Activated CD4-positive, CD25-positive, alpha-beta regulatory T cell (primary cell): ENCODE data around the gene NSUN2.
A peak's percentile ranks its signal among the peaks of the same experiment; 100 is the strongest.

Source experiments
- DNase-seq, 4 experiments: peaks; one replicate each; lab custom pipeline; 2025; lab: John Stamatoyannopoulos, UW

NSUN2 gene

GRCh38 chr5:6644794-6645241 is 12.0 kb upstream of the NSUN2 start:
- DNase-seq: no peak

DNA sequence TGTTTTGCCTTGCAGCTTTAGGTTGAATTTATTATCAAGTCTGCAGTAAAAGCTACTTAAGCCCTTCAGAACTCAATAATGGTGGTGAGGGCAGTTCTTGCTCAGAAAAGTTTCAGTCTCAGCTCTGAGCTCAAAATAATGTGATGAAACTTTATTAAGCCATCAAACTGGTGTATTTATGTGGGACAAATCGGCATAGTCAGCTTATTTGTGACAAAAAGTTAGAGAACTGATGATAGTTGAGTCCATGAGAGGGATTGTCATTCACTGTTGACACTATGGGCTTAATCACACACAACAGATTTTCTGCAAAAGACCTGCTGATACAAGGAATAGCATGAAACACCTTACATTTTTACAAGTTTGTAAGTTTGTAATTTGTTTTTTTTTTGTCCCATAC is 9.8 kb upstream of the NSUN2 start:
- DNase-seq: no peak

DNA sequence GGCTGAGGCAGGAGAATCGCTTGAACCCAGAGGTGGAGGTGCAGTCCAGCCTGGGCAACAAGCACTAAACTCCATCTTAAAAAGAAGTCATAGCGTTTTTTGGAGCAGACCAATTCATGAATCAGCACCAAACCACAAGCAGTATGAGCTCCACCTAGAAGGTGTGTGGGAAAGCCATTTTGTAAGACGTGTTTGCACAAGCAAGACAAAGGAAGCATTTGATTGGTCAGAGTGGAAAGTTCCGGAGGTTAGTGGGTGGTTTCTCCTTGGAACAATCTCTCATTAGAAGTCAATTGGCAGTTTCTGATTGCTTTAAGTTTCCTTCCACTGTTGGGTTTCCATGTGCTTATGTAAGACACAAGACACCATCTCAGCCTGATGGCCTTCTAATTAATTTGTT is 5.4 kb upstream of the NSUN2 start:
- DNase-seq: no peak

- DNase-seq: no peak
These were observed 4.7 kb upstream of the NSUN2 start for GRCh38 chr5:6637590-6637989.

DNA sequence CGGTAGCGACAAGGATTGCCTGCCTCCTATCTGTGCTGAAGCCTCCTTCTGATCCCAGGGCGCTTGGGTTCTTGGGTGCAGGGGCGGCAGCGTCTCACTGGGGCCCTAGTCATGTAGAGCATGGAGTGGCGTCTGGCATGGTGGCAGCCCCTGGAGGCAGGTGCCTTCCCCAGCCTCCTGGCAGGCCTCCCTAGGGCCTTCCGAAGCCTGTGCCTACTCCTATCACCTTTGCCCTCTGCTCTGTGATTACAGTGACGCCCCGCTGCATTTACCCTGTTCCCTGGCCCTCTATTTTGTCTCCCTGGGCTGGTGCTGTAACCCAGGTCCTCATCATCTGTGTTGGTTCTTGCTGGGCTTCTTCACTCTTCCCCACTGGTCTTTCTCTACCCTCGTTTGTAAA is 4.2 kb upstream of the NSUN2 start:
- no peak for DNase-seq

DNA sequence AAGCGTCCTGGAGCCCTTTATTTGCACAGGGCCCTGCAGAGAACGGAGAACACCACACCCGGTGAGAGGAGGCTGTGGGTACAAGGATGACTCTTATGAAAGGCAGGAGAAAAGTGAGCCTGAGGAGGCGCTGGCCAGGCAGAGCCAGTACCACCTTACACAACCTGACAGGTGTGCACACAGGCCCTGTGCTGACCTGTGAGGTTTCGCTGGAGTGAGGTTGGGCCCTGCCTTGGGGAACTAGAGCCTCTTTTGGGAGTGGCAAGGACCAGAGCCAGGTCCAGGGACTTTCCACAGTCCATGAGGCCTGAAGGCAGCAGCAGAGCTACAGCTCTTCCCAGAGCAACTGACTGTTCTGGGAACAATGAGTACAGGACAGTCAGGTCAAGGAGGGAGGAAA is 3.4 kb upstream of the NSUN2 start:
- no peak for DNase-seq

DNA sequence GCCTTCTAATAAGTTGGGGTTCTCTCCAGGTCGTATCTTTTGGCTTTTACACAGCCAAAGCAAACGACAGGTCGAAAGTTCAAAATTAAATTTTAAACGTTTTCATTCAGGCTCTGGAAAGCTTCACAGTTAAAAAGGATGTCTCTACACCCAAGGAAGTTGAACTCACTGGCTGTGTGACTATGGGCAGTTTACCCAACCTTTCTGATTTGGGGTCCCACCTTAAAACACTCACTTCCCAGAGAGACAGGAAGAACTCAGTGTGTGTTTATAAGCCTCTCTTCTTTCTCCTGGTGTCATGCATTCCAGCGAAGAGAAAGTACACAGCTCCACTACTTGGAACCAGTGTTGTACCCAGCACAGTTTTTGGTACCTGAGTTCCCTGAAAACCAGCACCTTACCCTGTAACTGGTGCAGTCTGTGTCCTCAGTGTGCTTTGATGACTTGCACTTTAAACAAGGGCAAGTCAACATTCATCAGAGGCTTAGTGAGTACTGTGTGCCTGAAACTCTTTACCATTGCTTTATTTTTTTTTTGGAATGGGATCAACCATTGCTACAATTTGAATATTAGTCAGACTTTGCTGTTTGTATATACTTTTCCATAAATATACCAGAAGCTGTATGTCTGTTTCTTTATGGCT is 2.1 kb upstream of the NSUN2 start:
- no peak for DNase-seq

DNA sequence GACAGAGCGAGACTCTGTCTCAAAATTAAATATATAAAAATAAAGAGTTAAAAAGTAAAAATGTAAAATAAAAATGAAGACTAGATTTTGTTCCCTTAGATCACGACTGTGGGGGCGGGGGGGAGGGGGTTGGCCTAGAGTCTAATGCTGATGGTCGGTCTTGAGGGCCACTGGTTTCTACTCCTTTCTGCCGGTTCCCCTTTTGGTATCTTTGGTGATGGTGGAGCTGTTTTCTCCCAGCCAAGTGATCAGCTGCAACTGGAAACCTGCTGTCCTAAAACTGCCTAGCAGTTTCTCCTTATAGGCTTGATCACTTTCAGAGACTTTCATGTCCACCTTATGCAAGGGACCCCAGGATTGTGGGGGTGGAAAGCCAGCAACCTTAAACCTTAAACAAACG is 1.5 kb upstream of the NSUN2 start:
- no peak for DNase-seq

GRCh38 chr5:6633469-6634245 is 813 bp upstream of the NSUN2 start:
- DNase-seq: peak in 2 of 4 experiments; percentile 35 to 48

DNA sequence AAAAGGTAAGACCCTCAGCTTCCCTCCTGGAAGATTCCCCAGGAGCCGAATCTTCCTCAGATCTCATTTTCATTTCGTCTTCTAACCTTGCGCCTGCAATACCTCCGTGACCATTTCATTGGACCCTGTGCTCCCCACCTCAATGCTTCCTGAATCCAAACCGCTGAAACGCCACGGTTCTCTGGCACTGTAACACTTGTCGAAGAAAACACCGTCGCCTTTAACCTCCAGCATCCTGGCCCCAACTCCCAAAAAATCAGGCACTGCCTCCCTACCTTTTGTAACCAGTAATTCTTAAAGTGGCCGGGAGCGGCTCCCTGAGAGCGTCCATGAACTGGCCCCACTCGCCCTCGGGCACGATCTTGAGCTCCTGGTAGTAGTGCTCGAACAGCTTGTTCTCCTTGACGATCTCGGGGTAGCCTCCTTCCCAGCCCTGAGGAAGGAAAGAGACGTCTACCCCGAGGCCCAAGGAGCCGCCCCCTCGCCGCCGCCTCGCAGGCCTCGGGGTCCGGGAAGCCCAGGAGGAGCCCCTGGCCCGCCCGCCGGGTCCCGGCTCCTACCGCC is 438 bp downstream of the NSUN2 start:
- no peak for DNase-seq

DNA sequence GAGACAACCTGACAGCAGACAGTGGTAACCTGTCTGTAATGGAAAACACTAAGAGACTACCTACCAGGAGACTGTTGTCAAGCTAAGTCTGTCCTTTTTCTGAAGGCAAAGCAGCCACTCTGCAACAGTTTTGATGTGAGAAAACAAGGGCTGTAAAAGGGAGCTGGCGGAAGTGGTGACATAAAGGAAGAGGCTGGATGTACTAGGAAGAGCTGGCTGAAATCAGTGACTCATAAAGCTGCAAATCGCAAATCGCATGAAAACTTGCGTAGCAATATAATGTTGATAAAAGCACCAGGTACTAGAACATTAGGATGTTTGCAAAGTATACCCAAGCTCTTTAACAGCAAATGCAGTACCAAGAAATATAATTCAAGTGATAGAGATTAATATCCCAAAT is 1.4 kb downstream of the NSUN2 start:
- no peak for DNase-seq

- DNase-seq: no peak
These were observed 6.3 kb downstream of the NSUN2 start for GRCh38 chr5:6626508-6626907.

- DNase-seq: no peak
These were observed 8.9 kb downstream of the NSUN2 start for GRCh38 chr5:6623941-6624340.

DNA sequence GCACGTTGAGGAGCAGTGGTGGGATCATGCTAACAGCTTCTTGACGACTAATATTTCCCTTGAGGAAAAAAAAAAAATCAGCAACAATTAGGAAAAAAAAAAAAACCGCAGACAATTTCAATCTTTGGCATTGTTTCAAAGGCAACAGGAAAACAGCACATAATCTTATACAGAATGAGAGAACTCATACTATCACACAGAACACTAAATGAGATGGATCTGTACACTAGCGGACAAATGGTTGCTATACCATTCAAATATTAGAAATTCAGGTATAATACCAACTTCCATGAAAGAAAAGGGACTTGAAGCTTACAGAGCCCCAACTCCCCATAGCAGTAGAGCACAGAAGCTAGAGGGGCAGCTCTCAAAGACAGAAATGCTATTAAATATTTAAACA is 9.6 kb downstream of the NSUN2 start:
- no peak for DNase-seq

DNA sequence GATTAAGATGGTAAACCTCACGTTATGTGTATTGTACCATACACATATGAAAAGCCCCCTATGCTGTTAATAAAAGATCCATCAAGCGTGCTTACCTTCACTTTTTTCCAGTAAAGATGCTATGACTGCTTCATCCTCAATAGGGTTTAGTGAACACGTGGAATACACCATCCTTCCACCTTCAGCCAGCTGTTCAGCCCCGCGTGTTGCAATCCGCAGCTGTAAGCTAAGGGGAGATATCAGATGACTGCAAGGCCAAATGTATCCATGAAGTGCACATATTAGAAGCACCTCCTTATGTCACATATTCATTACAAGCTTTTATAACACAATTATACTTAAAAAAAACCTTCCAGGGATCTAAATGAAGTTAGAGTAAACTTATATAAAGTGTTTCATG is 16.2 kb downstream of the NSUN2 start:
- no peak for DNase-seq

GRCh38 chr5:6615034-6615815 is 17.6 kb downstream of the NSUN2 start:
- DNase-seq: no peak

GRCh38 chr5:6611334-6612256 is 21.2 kb downstream of the NSUN2 start:
- DNase-seq: no peak

GRCh38 chr5:6608016-6608415 is 24.8 kb downstream of the NSUN2 start:
- DNase-seq: no peak

- no peak for DNase-seq
These were observed 25.3 kb downstream of the NSUN2 start for GRCh38 chr5:6607559-6607936.

DNA sequence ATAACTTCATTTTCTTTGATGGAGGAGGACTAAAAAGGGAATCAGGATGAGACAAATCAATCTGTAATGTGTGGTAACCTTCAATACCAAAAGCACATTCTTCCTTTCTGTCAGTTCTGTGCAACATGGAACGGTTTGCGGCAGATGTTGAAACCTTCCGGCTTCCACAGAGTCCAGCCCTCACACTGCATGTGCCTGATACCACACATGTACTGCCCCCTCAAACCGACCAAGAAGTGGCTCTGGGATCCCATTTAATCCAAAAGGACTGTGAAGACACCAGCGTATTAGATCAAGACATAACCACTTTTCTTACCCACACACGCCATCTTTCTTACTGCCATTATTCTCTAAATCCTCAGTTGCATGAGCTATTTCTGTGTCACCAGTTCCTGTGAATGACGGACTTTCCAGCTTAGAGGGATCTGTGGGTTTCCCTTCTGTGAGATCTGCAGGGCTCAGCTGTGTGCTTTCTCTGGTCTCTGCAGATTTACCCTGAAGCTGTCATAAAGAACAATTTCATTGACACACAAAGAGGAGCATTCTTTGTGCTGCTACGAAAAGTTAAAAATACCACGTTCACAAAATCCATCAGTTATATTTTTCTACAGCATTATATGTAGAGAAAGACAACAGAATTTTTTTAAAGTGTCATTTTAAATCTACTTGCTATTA is 25.8 kb downstream of the NSUN2 start:
- no peak for DNase-seq

DNA sequence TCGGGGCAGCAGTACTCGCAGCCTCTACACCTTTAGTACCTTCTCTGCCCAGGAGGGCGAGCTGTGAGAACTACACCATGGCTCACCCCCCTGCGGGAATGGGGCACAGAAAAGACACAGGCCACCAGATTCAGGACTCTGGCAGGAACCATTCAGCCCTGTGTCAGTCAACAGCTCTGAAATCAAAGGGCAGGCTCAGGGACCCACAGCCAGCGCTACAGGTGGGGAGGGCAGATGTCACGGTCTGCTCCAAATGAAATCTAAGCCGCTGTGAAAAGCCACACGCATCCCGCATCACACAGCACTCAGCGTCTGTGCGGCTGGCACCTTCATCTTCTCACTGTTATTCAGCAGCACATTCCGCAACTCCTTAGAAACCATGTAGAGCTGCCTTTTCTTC is 27.9 kb downstream of the NSUN2 start:
- no peak for DNase-seq
